Stomach (tissue), 9 donors: ENCODE data around the gene ATP6V0C. TPM values are rescaled to one million over a fixed set of nuclear protein-coding genes. Genes with fewer than 3 reads are reported as not detected.
A peak's percentile ranks its signal among the peaks of the same experiment; 100 is the strongest.

Experiments used
- DNase-seq, 2 donors: peaks; one replicate each; pipeline versions ENCODE4 v3.0.0 to v3.0.0-alpha.2; 2013 to 2019
- H3K27ac ChIP-seq, 5 donors: fragments of 200-600 bp in 4 of 5; sonication (generic) in 4 of 5; one replicate each; pipeline ENCODE4 v1.5.1; 2013 to 2019; ENCODE audit warnings: mild to moderate bottlenecking in 1 of 5, moderate library complexity in 1 of 5
- H3K27me3 ChIP-seq, 3 donors: fragments of 200-600 bp; sonication (generic); one replicate each; pipeline ENCODE4 v1.5.1; 2017 to 2019; ENCODE audit warnings: mixed run types in 1 of 3
- H3K36me3 ChIP-seq, 4 donors: fragments of 200-600 bp; sonication (generic); 1 replicate in 3 of 4; 2 replicates in 1 of 4; pipeline ENCODE4 v1.5.1; 2016 to 2019
- H3K4me1 ChIP-seq, 4 donors: fragments of 200-600 bp; sonication (generic); one replicate each; pipeline ENCODE4 v1.5.1; 2016 to 2019
- H3K4me3 ChIP-seq, 4 donors: fragments of 200-600 bp; sonication (generic) in 3 of 4; one replicate each; pipeline ENCODE4 v1.5.1; 2016 to 2019; ENCODE audit warnings: mild to moderate bottlenecking in 1 of 4
- H3K9me3 ChIP-seq, 4 donors: fragments of 200-600 bp; sonication (generic); one replicate each; pipeline ENCODE4 v1.5.1; 2016 to 2019
- EP300 ChIP-seq: sonication (generic); formaldehyde crosslinking; IDR thresholded peaks from one replicate; pipeline ENCODE4 v1.6.1; 2017; ENCODE audit warnings: antibody characterized with exemption
- POLR2A ChIP-seq, 4 donors: fragments of 450-650 bp; IDR thresholded peaks; one replicate each; pipeline ENCODE4 v1.6.1; 2016; ENCODE audit warnings: antibody characterized with exemption in 4 of 4, control low read depth in 2 of 4, mild to moderate bottlenecking in 1 of 4, moderate library complexity in 1 of 4
- POLR2AphosphoS5 ChIP-seq, 3 donors: sonication (generic); formaldehyde crosslinking; IDR thresholded peaks; one replicate each; pipeline ENCODE4 v1.6.1; 2016; ENCODE audit warnings: antibody characterized with exemption in 3 of 3
- WGBS, 5 donors: extraction: QIAGEN DNeasy Blood & Tissue Kit in 3 of 5; methylation state at CpG; one replicate each; pipeline versions ENCODE4 v1.1.5 to v1.1.7; 2013 to 2018; 5-methylcytosine and 5-hydroxymethylcytosine counted together
- intact Hi-C: fragments of 100-400 bp; cut with DNase I; formaldehyde crosslinking; loops from one replicate; pipeline ENCODE4 v1.15.1; 2023; ENCODE audit warnings: low total_unique reads
- polyA plus RNA-seq, 3 donors: library from polyadenylated mRNA; stranded (reverse); fragments of 200-250 nt; gene quantifications; one replicate each; pipeline ENCODE4 v1.2.3, GENCODE V29; 2013
- total RNA-seq, 5 donors: library from RNA; depleted of rRNA; stranded (reverse); fragments of >200 nt; gene quantifications; one replicate each; pipeline versions ENCODE4 v1.1.0 to v1.2.3, GENCODE V29; 2014 to 2016
- TF ChIP-seq, protein P1 (sequence below), 7 experiments: fragments of 450-650 bp in 4 of 7; fragments of 200-600 bp in 3 of 7; sonication (generic) in 3 of 7; IDR thresholded peaks; one replicate each; pipeline ENCODE4 v1.5.1; 2016 to 2019; ENCODE audit warnings: antibody characterized with exemption in 7 of 7, control low read depth in 2 of 7, mild to moderate bottlenecking in 1 of 7
- donor health status: healthy with polysubstance abuse.
- donor health status: Bipolar disorder and iron deficiency.
- donor health status: healthy.

The ATP6V0C gene
- total and polyA plus RNA-seq, 8 donors = 8.1 to 169 (median 75.3) TPM

DNA sequence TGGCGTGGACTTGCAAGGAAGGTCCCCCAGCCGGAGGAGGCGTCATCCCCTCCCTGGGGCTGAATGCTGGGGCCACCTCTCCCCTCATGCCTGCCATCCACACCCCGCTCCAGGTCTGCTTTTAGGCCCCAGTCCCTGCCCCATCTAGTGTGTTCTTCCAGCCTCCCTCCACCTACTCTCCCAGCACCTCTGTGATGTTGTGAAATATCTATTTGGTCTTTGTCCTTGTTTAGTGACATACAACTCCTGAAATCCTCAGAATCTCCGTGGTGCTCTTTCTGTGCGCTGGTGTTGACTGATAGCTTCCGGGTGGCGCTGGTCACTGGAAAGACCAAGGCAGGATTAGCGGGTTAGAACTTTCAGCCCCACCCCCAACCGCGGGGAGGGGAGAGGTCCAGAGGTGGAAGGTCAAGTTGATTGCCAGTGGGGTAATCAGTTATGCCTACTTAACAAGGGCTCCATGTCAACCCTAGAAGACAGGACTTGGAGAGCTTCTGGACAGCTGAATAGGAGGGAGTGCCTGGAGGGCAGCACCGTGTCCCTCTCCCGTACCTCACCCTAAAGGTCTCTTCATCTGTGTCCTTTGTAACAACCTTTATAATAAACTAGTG is 28.7 kb upstream of the ATP6V0C start:
- Histone ChIP-seq H3K27ac (no peak overlapping the region), H3K4me3 (no peak overlapping the region), H3K4me1 (peaks cover 24 to 58% (median 41%) of the 10 kb centered on the region in 4 donors), H3K36me3 (peaks cover 0 to 12% (median 2%) of the 10 kb centered on the region in 4 donors), H3K27me3 (no peaks in the 10 kb centered on the region), H3K9me3 (no peaks in the 10 kb centered on the region)
- WGBS, 5 donors = 70 to 83% (median 72%) methylated on average over 13 of the region's 13 CpGs
- no peak for DNase-seq
- no peak for TF ChIP-seq POLR2AphosphoS5 (IDR thresholded peaks at IDR 0.05)
- TF ChIP-seq, protein P1, sequence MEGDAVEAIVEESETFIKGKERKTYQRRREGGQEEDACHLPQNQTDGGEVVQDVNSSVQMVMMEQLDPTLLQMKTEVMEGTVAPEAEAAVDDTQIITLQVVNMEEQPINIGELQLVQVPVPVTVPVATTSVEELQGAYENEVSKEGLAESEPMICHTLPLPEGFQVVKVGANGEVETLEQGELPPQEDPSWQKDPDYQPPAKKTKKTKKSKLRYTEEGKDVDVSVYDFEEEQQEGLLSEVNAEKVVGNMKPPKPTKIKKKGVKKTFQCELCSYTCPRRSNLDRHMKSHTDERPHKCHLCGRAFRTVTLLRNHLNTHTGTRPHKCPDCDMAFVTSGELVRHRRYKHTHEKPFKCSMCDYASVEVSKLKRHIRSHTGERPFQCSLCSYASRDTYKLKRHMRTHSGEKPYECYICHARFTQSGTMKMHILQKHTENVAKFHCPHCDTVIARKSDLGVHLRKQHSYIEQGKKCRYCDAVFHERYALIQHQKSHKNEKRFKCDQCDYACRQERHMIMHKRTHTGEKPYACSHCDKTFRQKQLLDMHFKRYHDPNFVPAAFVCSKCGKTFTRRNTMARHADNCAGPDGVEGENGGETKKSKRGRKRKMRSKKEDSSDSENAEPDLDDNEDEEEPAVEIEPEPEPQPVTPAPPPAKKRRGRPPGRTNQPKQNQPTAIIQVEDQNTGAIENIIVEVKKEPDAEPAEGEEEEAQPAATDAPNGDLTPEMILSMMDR (IDR thresholded peaks at IDR 0.05) = no peak
- TF ChIP-seq POLR2A (IDR thresholded peaks at IDR 0.05) = no peak
- no peak for TF ChIP-seq EP300
- intact Hi-C loops = no loop called here

DNA sequence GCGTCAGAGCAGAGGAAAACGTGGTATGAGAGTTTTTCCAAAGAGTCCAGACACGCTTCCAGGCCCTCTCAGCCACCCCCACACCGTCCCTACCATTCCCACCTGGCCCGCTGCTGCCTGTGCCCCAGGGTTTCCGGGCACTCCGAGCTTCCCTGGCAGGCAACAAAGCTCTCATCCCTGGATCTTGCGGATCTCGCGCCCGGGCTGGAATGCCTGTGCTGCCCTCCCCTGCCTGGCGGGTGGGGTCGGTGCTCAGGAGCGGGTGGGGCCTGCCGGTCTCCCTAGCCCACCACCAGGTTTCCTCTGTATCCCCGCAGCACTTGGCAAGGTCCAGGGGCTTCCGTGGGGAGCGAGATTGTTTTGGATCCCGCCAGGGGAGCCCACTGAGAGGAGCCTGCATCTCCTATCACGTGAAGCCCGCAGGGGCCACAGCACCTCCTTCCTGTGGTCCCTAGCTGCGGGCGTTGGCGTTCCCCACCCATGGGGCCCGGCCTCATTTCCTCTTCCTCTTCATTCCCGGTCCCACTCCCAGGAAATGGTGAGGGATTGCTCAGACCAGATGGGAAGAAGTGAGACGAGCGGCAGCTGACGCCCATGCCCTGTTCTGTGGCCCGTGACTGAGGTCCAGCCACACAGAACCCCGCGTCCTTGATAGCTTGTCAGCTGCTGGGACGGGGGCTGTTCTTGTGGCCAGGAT is 27.8 kb upstream of the ATP6V0C start:
- Histone ChIP-seq H3K36me3 (peaks cover 0 to 20% (median 10%) of the 10 kb centered on the region in 4 donors), H3K4me1 (peaks cover 19 to 53% (median 37%) of the 10 kb centered on the region in 4 donors), H3K27ac (no peak overlapping the region), H3K4me3 (no peak overlapping the region), H3K27me3 (no peaks in the 10 kb centered on the region), H3K9me3 (no peaks in the 10 kb centered on the region)
- TF ChIP-seq, protein P1 (IDR thresholded peaks at IDR 0.05) = no peak
- TF ChIP-seq POLR2A (IDR thresholded peaks at IDR 0.05) (no peak), POLR2AphosphoS5 (IDR thresholded peaks at IDR 0.05) (no peak), EP300 (no peak)
- WGBS, 5 donors = 73 to 87% (median 81%) methylated on average over 20 to 33 of the region's 33 CpGs
- intact Hi-C loops = no loop called here
- no peak for DNase-seq

- Histone ChIP-seq H3K36me3 (peaks cover 0 to 25% (median 10%) of the 10 kb centered on the region in 4 donors), H3K4me3 (peak overlapping the region in 1 of 4 donors; percentile 22), H3K9me3 (no peaks in the 10 kb centered on the region), H3K27ac (peak overlapping the region in 2 of 5 donors; percentile 1 to 35), H3K4me1 (peaks cover 19 to 45% (median 33%) of the 10 kb centered on the region in 4 donors), H3K27me3 (no peaks in the 10 kb centered on the region)
- peak; percentile 81 to 82 for DNase-seq
- 39 to 48% (median 45%) methylated on average over 29 of the region's 29 CpGs for WGBS, 5 donors
- intact Hi-C loops = no loop called here
- TF ChIP-seq, protein P1 (IDR thresholded peaks at IDR 0.05) = peak in 3 of 7 experiments; percentile 24 to 54 (median 27)
- TF ChIP-seq POLR2A (IDR thresholded peaks at IDR 0.05) (no peak), POLR2AphosphoS5 (IDR thresholded peaks at IDR 0.05) (peak in 1 of 3 donors; percentile 37)
Measured at GRCh38 chr16:2486645-2487516, 26.9 kb upstream of the ATP6V0C start.

GRCh38 chr16:2487517-2487842 is 26.3 kb upstream of the ATP6V0C start:
- 61 to 75% (median 68%) methylated on average over 8 of the region's 8 CpGs for WGBS, 5 donors
- TF ChIP-seq EP300 = no peak
- no peak for TF ChIP-seq POLR2AphosphoS5 (IDR thresholded peaks at IDR 0.05)
- TF ChIP-seq POLR2A (IDR thresholded peaks at IDR 0.05) = no peak
- TF ChIP-seq, protein P1 (IDR thresholded peaks at IDR 0.05) = no peak
- DNase-seq = no peak
- Histone ChIP-seq H3K9me3 (no peaks in the 10 kb centered on the region), H3K4me1 (peaks cover 19 to 40% (median 28%) of the 10 kb centered on the region in 4 donors), H3K27me3 (no peaks in the 10 kb centered on the region), H3K36me3 (peaks cover 0 to 25% (median 10%) of the 10 kb centered on the region in 4 donors), H3K4me3 (no peak overlapping the region), H3K27ac (peak overlapping the region in 2 of 5 donors; percentile 1 to 35)
- intact Hi-C loops = no loop called here
